Measurements from ENCODE around the gene BTBD10.

Gene BTBD10

GRCh38 chr11:13367115-13367514 lies 95.9 kb downstream of the BTBD10 start:
- no peak for DNase-seq

- DNase-seq, result no peak
Observed at GRCh38 chr11:13366266-13367026, 96.6 kb downstream of the BTBD10 start.

- DNase-seq, result no peak
Observed at GRCh38 chr11:13364388-13364787, 98.6 kb downstream of the BTBD10 start.

DNA sequence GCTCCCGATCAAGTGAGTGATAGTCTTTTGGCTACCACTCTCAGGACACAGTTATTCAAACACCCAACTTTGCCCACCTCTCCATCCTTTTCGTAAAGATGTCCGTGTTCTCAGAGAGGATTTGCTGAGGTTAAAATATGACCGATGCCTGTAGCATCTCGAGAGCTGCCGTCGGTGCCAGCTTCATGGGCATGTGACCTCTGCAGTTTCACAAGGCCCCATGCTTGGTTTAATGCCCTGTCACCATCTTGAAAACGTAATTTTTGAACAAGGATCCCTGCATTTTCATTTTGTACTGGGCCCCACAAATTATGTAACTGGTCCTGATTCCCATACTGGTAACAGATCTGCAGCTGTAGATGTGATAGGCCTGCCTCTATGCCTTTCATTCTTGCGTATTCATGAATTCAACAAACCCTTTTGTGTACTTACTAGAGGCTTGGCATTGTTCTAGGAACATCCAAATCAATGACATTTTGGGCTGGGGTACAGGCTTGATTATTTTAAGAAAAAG lies 100.4 kb downstream of the BTBD10 start:
- DNase-seq, result no peak

GRCh38 chr11:13358596-13359270 lies 104.3 kb downstream of the BTBD10 start:
- DNase-seq, result no peak

GRCh38 chr11:13357232-13357631 lies 105.8 kb downstream of the BTBD10 start:
- DNase-seq, result no peak

DNA sequence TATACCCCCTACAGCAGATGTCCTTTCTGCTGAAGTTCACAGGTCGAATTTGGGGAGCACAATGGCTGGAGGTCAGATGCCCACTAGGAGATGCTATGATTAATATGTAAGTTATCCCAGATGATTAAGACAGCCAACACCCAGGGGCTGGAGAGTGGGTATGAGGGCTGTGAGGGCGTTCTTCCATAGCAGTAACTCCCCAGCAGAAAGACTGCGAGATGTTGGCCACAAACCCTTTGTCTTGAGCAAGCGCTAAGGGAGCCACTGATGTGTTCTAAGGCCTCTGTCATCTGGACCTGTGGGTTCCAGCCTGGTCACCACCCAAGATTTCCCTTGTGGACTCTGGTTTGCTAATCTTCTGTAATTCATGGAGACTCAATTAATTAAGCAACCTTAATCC lies 107.8 kb downstream of the BTBD10 start:
- no peak for DNase-seq

DNA sequence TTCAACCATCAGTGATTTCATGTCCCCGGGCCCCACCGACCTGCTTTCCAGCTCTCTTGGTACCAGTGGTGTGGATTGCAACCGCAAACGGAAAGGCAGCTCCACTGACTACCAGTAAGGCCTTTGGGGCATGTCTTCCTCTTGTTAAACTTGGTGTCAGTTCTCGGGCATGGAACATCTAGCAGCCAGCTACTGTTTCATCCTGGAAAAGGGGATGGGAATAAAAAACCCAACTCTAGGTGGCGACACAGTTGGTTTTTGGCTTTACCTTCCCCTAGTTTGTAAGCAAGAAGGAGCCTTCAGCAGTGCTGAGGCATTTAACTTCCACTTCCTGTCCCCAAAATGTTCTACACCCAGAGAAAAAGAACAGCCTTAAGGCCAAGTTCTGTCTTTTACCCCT lies 108.7 kb downstream of the BTBD10 start:
- no peak for DNase-seq

DNA sequence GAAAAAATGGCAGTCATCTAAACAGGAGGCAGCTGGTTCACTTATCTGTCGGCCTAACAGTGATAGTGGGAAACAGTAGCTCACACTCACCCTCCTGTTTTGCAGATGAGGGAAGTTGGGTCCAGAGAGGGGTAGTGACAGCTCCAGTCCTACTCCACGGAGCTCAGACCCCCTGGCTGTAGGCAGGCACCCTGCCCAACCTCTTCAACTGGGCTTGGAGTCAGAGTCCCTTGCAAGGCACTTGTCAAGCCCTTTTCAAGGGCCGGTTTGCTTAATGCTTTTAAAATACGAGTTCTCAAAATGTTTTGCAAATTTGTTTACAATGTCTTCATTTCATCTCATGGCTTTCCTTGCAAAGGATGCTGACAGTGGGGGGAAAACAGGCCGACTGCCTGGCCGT lies 110.3 kb downstream of the BTBD10 start:
- DNase-seq, result no peak

DNA sequence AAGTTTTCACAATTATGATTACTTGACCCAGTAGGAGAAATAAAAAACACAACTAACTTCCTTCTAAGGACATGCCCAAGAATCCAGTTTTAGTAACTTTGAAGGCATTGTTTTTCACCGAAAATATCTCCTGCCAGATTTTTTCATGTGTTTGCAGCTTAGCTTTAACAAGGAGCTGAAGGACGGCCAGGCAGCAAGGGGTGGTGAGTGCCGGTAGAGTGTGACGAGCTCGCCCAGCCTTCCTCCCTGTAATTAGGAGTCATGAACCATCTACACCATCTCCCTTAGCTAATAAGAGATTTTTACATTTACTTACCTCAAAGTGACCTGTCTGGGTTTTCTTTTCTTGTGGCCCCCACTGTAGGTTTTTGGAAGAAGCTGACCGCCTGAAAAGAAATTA lies 113.4 kb downstream of the BTBD10 start:
- DNase-seq, result no peak

GRCh38 chr11:13349046-13349445 lies 114.0 kb downstream of the BTBD10 start:
- no peak for DNase-seq

GRCh38 chr11:13348305-13348704 lies 114.7 kb downstream of the BTBD10 start:
- DNase-seq, result no peak

GRCh38 chr11:13347901-13348300 lies 115.1 kb downstream of the BTBD10 start:
- no peak for DNase-seq

GRCh38 chr11:13346470-13346869 lies 116.6 kb downstream of the BTBD10 start:
- no peak for DNase-seq

GRCh38 chr11:13344818-13345217 lies 118.2 kb downstream of the BTBD10 start:
- DNase-seq, result no peak

DNA sequence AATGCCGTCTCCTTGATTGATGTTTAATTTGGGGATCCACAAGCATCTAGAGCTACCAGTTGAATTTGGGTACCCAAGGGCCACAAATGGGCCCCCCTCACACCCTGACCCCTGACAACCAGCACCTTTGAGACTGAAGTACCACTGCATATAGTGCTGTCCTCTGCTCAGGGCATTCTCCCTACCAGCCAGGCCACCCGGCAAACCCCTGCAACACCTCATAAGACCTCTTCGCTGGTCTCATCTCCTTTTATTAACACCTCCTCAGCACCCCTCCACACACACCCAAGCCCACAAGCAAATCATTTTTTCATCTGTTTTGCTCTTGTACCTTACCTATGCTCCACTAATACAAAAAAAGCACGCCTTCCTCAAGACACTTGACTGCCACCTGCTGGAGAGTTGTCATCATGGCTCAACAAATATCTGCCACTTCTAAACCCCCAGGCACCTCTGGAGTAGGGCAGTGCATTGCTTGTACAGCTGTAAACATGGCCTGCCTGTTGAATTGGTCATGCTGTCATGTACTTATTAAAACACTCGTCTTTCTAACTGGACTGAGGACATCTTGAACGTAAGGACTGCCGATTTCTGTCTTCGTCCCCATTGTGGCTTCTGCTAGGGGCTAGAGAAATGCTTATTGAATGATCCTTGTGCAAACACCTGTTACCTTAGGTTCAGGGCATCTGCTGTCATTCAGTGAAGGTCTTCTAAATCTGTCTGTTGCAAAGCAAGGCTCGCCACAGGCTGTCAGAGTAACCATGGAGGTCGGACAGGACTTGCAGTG lies 118.9 kb downstream of the BTBD10 start:
- DNase-seq, result peak; percentile 48

GRCh38 chr11:13343067-13343466 lies 120.0 kb downstream of the BTBD10 start:
- DNase-seq, result no peak

GRCh38 chr11:13341026-13341425 lies 122.0 kb downstream of the BTBD10 start:
- DNase-seq, result no peak

GRCh38 chr11:13339195-13340153 lies 123.5 kb downstream of the BTBD10 start:
- no peak for DNase-seq

GRCh38 chr11:13338427-13339069 lies 124.5 kb downstream of the BTBD10 start:
- no peak for DNase-seq

GRCh38 chr11:13338019-13338426 lies 125.0 kb downstream of the BTBD10 start:
- DNase-seq, result no peak

All from COR-L47 (cell line).